GM19043 (cell line): Measurements from ENCODE around the gene ATP13A1.
"Not testable (repeated sequence)": the region's sequence is repeated elsewhere in the genome, so short reads cannot be mapped to it uniquely, and the experiment has no call there.

Source experiments
- ATAC-seq: cut with Tn5 transposase; IDR thresholded peaks from one replicate; pipeline ENCODE4 v1.9.1; 2021; ENCODE audit warnings: low read depth; ENCODE audit not compliant: unreplicated experiment

ATP13A1 gene

GRCh38 chr19:19663256-19664120 lies at the start of gene ATP13A1:
ATP13A1 (minus strand) TSS chr19:19663676; CDS start chr19:19663666, 10 bp downstream.
- peak; percentile 54 for ATAC-seq

GRCh38 chr19:19711934-19712828 lies 48.7 kb upstream of the ATP13A1 start:
- no peak for ATAC-seq

GRCh38 chr19:19711306-19711933 lies 47.9 kb upstream of the ATP13A1 start:
- no peak for ATAC-seq

GRCh38 chr19:19710506-19710905 lies 47.0 kb upstream of the ATP13A1 start:
- ATAC-seq = no peak

GRCh38 chr19:19704836-19705235 lies 41.4 kb upstream of the ATP13A1 start:
- ATAC-seq = no peak

GRCh38 chr19:19700493-19700892 lies 37.0 kb upstream of the ATP13A1 start:
- not testable (repeated sequence) for ATAC-seq

- no peak for ATAC-seq
Observed at GRCh38 chr19:19697589-19697988, 34.1 kb upstream of the ATP13A1 start.

- no peak for ATAC-seq
Observed at GRCh38 chr19:19696386-19696785, 32.9 kb upstream of the ATP13A1 start.

- no peak for ATAC-seq
Observed at GRCh38 chr19:19691683-19692082, 28.2 kb upstream of the ATP13A1 start.

- not testable (repeated sequence) for ATAC-seq
Observed at GRCh38 chr19:19689023-19689422, 25.5 kb upstream of the ATP13A1 start.

- ATAC-seq = no peak
Observed at GRCh38 chr19:19687090-19687489, 23.6 kb upstream of the ATP13A1 start.

- ATAC-seq = no peak
Observed at GRCh38 chr19:19686580-19686979, 23.1 kb upstream of the ATP13A1 start.

- ATAC-seq = not testable (repeated sequence)
Observed at GRCh38 chr19:19686119-19686518, 22.6 kb upstream of the ATP13A1 start.

- no peak for ATAC-seq
Observed at GRCh38 chr19:19679176-19680073, 15.9 kb upstream of the ATP13A1 start.

GRCh38 chr19:19677579-19677978 lies 14.1 kb upstream of the ATP13A1 start:
- ATAC-seq = no peak

- ATAC-seq = no peak
Observed at GRCh38 chr19:19674315-19674714, 10.8 kb upstream of the ATP13A1 start.

GRCh38 chr19:19672816-19673215 lies 9.3 kb upstream of the ATP13A1 start:
- no peak for ATAC-seq

- ATAC-seq = no peak
Observed at GRCh38 chr19:19670070-19670551, 6.6 kb upstream of the ATP13A1 start.

GRCh38 chr19:19668230-19669012 lies 4.9 kb upstream of the ATP13A1 start, which contains the start of gene ZNF101:
ZNF101 (plus strand) TSS chr19:19668839; CDS start chr19:19668964, 125 bp downstream.
- ATAC-seq = peak; percentile 63
